ENCODE data around the gene SFMBT1.

The SFMBT1 gene

GRCh38 chr3:53005338-53005737, 40.5 kb downstream of the SFMBT1 start:
- DNase-seq (ENCODE audit: extremely low read depth, low read depth): no peak
- TF ChIP-seq CTCF (IDR thresholded peaks at IDR 0.05; ENCODE audit: low read depth, low read length): no peak

GRCh38 chr3:53003320-53003719, 42.6 kb downstream of the SFMBT1 start:
- TF ChIP-seq CTCF (IDR thresholded peaks at IDR 0.05; ENCODE audit: low read depth, low read length): no peak
- no peak for DNase-seq (ENCODE audit: extremely low read depth, low read depth)

GRCh38 chr3:52998771-52999513, 46.9 kb downstream of the SFMBT1 start:
- TF ChIP-seq CTCF (IDR thresholded peaks at IDR 0.05; ENCODE audit: low read depth, low read length): no peak
- DNase-seq (ENCODE audit: extremely low read depth, low read depth): no peak

- DNase-seq (ENCODE audit: extremely low read depth, low read depth): no peak
Observed at GRCh38 chr3:52990637-52991036, 55.2 kb downstream of the SFMBT1 start.

GRCh38 chr3:52986938-52987337, 58.9 kb downstream of the SFMBT1 start:
- peak; percentile 9 for TF ChIP-seq CTCF (IDR thresholded peaks at IDR 0.05; ENCODE audit: low read depth, low read length)
- DNase-seq (ENCODE audit: extremely low read depth, low read depth): no peak

More at GRCh38 chr3:52990637-52991036, 55.2 kb downstream of the SFMBT1 start:
- no peak for TF ChIP-seq CTCF (IDR thresholded peaks at IDR 0.05; ENCODE audit: low read depth, low read length)

GRCh38 chr3:52986049-52986448, 59.8 kb downstream of the SFMBT1 start:
- no peak for TF ChIP-seq CTCF (IDR thresholded peaks at IDR 0.05; ENCODE audit: low read depth, low read length)
- no peak for DNase-seq (ENCODE audit: extremely low read depth, low read depth)

GRCh38 chr3:52983828-52984227, 62.0 kb downstream of the SFMBT1 start:
- no peak for DNase-seq (ENCODE audit: extremely low read depth, low read depth)
- no peak for TF ChIP-seq CTCF (IDR thresholded peaks at IDR 0.05; ENCODE audit: low read depth, low read length)
